ENCODE measurements around the gene RTL9. TPM values are rescaled to one million over a fixed set of nuclear protein-coding genes. Genes with fewer than 3 reads are reported as not detected.
"Not testable (repeated sequence)": the region's sequence is repeated elsewhere in the genome, so short reads cannot be mapped to it uniquely, and the experiment has no call there.

Gene RTL9
- polyA plus RNA-seq (2013, experiment 1 of 2; ENCODE audit: insufficient read length): 0.40 TPM
- 0.41 TPM for polyA plus RNA-seq (2013, experiment 2 of 2; ENCODE audit: insufficient read length)

DNA sequence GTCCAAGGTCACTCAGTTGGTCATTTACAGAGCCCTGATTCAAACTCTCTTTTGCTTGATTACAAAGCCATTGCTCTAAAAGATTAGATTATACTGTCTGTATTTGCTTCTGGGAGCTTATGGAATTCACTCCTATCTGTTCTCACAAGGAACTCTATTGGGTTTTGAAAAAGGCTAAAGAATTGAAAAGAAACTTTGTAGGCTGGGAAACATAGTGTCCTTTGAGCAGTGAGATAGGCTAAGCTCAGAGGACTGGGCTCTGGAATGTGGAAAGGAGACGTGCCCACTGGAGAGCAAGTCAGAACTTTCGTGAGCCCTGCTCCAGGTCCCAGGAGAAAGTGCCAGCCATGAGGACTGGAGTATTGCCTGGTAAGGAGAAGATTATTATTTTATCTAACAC is at the start of gene RTL9:
Gene RTL9 (plus strand): TSS at position 301 of the 400 bp plus-strand sequence. CDS start 91,770 bp downstream, outside the sequence.
- DNase-seq: no peak

- no peak for DNase-seq
Observed at GRCh38 chrX:110310000-110310790, 48.5 kb upstream of the RTL9 start.

GRCh38 chrX:110310896-110311295 is 47.8 kb upstream of the RTL9 start:
- DNase-seq: no peak

DNA sequence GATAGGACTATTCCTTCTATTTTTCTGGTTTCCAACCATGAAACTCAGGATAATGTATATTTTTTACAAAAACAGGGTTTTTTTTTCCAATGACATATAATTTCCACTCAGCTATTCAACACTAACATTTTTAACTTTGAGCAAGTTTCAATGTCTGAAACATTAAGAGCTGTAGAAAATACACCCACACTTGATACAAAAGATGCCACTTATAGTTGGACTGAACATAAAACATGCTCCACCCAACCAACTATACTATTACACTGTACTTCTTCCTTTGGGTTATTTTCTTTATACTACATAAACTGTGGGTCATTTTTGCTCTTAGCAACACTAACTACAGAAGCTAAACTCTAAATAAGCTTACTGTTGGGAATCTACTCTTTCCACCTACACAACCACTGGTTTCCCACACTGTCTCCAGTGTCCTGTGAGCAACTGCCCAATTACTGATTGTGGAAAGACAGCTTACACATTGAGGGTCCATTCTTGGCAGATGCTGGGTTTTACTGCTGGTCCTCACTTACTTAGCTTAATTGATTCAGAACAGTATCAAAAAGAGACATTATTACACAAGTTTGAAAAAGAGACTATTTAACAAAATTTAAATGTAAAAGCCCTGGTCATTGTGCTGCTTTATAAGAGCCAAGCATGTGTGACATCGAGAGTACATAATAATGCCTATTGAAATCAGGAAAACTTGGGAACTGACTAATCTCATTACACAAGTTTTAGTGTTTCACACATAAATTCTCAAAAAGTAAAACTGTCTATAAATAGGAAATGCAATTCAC is 47.0 kb upstream of the RTL9 start:
- DNase-seq: no peak

GRCh38 chrX:110315551-110315950 is 43.1 kb upstream of the RTL9 start:
- no peak for DNase-seq

DNA sequence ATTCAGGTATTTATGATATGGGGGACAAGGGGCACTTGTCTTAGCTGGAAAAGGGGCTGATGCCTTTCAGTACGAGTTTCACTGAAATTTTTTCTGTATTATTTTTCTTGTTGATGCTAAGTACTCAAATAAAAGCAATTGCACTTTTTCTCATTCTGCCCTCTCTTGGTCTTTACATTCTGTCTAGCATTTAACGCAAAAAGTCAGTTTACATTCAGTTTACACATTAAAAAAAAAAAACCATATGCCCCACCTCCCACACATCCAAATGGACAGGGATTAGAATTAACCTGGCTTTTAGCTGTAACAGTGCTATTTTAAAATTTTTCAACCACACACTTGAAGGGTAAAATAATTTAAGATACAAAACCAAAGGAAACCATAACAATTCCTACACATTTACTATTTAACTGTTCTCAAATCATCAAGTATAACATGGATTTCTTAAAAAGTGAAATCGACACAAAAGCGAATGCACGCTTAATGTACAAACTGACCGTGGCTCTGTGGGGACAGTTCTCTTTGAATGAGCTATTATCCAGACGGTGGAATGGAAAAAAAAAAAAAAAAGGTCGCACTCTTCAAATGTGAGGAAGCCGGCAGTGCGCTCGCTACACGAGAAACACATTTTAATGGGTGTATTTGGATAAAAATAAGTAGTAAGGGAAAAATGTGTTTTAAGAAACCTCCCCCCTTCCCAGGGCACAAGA is 42.1 kb upstream of the RTL9 start:
- no peak for DNase-seq

- no peak for DNase-seq
Observed at GRCh38 chrX:110317061-110317819, 41.4 kb upstream of the RTL9 start.

- peak; percentile 85 for DNase-seq
Observed at GRCh38 chrX:110317820-110318663, 40.6 kb upstream of the RTL9 start, which contains the start of gene AMMECR1. Gene AMMECR1, minus strand, starts transcription at chrX:110318085. Its CDS starts 14 bp downstream, at chrX:110318071.

DNA sequence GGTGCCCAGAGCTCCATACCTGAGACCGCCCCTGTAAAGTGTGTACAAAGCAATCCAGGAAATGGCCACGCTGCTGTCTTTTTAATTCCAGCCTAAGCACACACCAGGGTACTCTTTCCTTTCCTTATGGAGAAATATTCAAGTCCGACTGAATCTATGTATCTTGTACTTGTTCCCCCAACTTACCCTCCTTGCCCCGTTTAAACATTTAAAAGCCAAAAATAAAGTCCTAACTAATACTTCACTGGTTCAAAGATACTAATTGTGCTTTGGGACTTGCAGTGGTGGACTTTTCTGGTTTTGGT is 40.0 kb upstream of the RTL9 start:
- DNase-seq: no peak

GRCh38 chrX:110320381-110320987 is 38.2 kb upstream of the RTL9 start:
- no peak for DNase-seq

DNA sequence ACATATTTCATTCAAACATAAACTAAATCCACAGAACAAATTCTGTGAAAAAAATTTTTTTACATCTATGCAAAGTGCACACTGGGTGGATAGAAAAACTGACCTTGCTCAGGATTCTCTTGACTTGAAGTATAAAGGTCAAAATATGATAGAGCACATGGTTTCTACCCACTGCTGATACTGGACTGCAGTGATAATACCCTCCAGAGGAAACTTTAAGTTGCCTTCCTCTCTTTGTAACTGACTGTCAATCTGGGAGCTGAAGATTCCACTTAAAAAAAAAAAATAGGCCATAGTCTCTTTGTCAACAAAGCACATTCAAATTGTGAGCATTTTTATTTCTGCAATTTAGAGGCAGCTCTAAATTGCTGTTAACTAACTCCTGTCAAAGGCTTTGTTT is 37.6 kb upstream of the RTL9 start:
- no peak for DNase-seq

DNA sequence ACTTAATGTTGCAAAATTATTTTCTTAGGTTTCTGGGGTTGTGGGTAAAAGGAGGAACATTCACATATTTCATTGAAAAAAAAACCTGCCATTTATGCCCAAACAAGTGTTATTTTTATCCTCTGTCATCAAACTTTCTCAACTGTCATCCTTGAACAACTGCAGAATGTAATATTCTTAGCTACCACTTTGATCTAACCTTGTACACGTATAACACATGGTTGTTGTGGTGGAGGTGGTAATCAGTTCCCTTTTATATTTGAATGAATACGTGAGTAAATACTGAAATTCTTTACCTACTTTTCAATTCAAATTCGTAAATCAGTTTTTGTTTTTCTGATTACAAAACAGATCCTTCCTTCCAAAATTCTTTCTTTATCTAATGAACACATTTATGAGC is 37.0 kb upstream of the RTL9 start:
- DNase-seq: no peak

DNA sequence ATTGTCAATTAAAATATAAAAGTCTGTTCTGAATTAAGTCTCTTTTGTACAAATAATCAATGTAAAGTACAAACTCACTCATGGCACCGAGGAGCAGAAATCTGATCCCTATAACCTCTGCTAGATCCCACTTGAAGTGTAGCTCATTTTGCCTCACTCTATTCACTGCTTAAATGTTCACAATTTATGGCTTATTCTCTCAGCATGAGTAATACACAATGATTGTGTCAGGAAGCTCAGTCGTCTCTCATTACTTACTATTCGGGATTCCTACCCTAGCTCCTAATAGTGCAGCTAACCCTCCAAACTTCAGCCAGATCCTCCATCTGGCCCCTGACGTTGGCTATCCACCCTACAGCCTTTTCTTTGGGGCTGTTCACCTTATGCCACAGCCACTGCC is 36.0 kb upstream of the RTL9 start:
- no peak for DNase-seq

- no peak for DNase-seq
Observed at GRCh38 chrX:110326712-110327111, 31.9 kb upstream of the RTL9 start.

DNA sequence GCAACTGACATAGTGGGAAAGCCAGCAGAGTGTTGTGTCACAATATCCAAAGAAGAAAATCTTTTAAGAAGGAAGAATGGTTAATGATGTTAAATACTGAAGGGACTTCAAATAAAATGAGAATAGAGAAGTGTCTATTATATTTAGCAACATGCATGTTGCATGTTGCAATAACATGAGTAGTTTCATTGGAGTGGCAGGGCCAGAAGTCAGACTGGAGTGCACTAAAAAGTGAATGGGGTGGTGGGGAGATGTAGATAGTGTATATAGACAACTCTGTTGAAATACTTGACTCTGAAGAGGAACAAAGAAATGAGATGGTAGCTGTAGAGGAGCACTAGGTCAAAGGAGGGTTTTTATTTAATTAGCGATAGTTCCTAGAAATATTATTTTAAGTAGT is 31.3 kb upstream of the RTL9 start:
- no peak for DNase-seq

DNA sequence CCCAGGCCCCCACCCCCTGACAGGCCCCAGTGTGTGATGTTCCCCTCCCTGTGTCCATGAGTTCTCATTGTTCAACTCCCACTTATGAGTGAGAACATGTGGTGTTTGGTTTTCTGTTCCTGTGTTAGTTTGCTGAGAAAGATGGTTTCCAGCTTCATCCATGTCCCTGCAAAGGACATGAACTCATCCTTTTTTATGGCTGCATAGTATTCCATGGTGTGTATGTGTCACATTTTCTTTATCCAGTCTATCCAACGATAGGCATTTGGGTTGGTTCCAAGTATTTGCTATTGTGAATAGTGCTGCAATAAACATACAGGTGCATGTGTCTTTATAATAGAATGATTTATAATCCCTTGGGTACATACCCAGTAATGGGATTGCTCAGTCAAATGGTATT is 30.0 kb upstream of the RTL9 start:
- DNase-seq: not testable (repeated sequence)

GRCh38 chrX:110331444-110332030 is 27.1 kb upstream of the RTL9 start:
- no peak for DNase-seq

- not testable (repeated sequence) for DNase-seq
Observed at GRCh38 chrX:110333458-110333857, 25.2 kb upstream of the RTL9 start.

DNA sequence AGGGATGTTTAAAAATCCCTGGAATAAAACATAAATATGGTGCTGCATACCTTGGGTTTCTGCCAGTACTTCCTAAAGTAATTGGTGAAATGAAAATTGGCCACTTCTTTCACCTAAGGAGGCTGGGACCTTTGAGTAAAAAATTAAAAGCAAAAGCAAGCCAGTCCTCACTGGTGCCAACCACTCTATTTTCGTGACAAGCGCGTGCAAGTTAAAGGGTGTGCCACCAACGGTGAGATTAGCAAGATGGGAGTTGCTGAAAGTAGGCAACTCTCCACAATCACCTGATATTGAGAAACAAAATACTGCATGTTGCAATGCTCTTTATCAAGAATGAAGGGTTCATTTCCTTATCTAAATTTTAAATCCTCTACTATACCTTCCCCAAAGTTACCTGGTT is 19.7 kb upstream of the RTL9 start:
- DNase-seq: no peak

Measured in fibroblast of skin of scalp (primary cell).